Glutamatergic neuron (in vitro differentiated cells): ENCODE data around the gene ZNF649. TPM values are rescaled to one million over a fixed set of nuclear protein-coding genes. Genes with fewer than 3 reads are reported as not detected.

Experiments
- DNase-seq: peaks from one replicate; pipeline ENCODE4 v3.0.0; 2022
- H3K27ac Mint-ChIP-seq: one replicate; pipeline ENCODE4 v1.8.0; 2020; ENCODE audit warnings: mild to moderate bottlenecking, mixed read lengths, inconsistent platforms; ENCODE audit not compliant: unreplicated experiment
- H3K27me3 Mint-ChIP-seq: one replicate; pipeline ENCODE4 v1.8.0; 2020; ENCODE audit warnings: mild to moderate bottlenecking, moderate library complexity, mixed read lengths, inconsistent platforms; ENCODE audit not compliant: unreplicated experiment
- H3K36me3 Mint-ChIP-seq: one replicate; pipeline ENCODE4 v1.8.0; 2020; ENCODE audit warnings: mild to moderate bottlenecking, mixed read lengths, inconsistent platforms; ENCODE audit not compliant: unreplicated experiment
- H3K4me1 Mint-ChIP-seq: one replicate; pipeline ENCODE4 v1.8.0; 2020; ENCODE audit warnings: mild to moderate bottlenecking, low read depth, mixed read lengths, inconsistent platforms; ENCODE audit not compliant: unreplicated experiment
- H3K4me3 Mint-ChIP-seq: one replicate; pipeline ENCODE4 v1.8.0; 2020; ENCODE audit warnings: mild to moderate bottlenecking, mixed read lengths, inconsistent platforms; ENCODE audit not compliant: unreplicated experiment
- H3K9me3 Mint-ChIP-seq: one replicate; pipeline ENCODE4 v1.8.0; 2020; ENCODE audit warnings: mild to moderate bottlenecking, moderate library complexity, mixed read lengths, inconsistent platforms; ENCODE audit not compliant: unreplicated experiment
- CTCF ChIP-seq: fragments of 200-600 bp; sonication (generic); IDR thresholded peaks from one replicate; pipeline ENCODE4 v1.5.0; 2021; ENCODE audit not compliant: partially characterized antibody, unreplicated experiment
- total RNA-seq: library from RNA; stranded (reverse); fragmentation: NEBNext Ultra II Directional; extraction: Animal tissue kit (Norgen Biotek cat#: 25700); gene quantifications from one replicate; pipeline ENCODE4 v1.2.1, GENCODE V29; 2021; ENCODE audit not compliant: unreplicated experiment

ZNF649 gene
- total RNA-seq, 1 donor from 2014 or later, result 19.2 TPM

- Mint-ChIP-seq H3K27me3 (peaks cover 4% of the 10 kb centered on the region), H3K4me3 (peak within 1 kb of the TSS; percentile 99), H3K9me3 (peaks cover 5% of the 10 kb centered on the region), H3K27ac (peak within 1 kb of the TSS; percentile 97), H3K4me1 (peaks cover 3% of the 10 kb centered on the region), H3K36me3 (peaks cover 30% of the 10 kb centered on the region)
- no peak for TF ChIP-seq CTCF
- peak; percentile 94 for DNase-seq
Observed at GRCh38 chr19:51887522-51888498, 17.0 kb downstream of the ZNF649 start, which contains the start of gene ZNF577. Gene ZNF577, minus strand, starts transcription at chr19:51887951. Its CDS starts 7,569 bp downstream, at chr19:51880382.

GRCh38 chr19:51884713-51885112 is 20.1 kb downstream of the ZNF649 start:
- no peak for TF ChIP-seq CTCF
- DNase-seq, result no peak
- Mint-ChIP-seq H3K9me3 (no peaks in the 10 kb centered on the region), H3K4me3 (no peak overlapping the region), H3K4me1 (peaks cover 3% of the 10 kb centered on the region), H3K27me3 (no peaks in the 10 kb centered on the region), H3K27ac (no peak overlapping the region), H3K36me3 (peaks cover 19% of the 10 kb centered on the region)

GRCh38 chr19:51882518-51882917 is 22.3 kb downstream of the ZNF649 start:
- no peak overlapping the region for H3K4me3 Mint-ChIP-seq
- no peak overlapping the region for H3K27ac Mint-ChIP-seq
- peaks cover 22% of the 10 kb centered on the region for H3K36me3 Mint-ChIP-seq

GRCh38 chr19:51873097-51873496 is 31.7 kb downstream of the ZNF649 start:
- Mint-ChIP-seq H3K9me3 (peaks cover 28% of the 10 kb centered on the region), H3K4me1 (no peaks in the 10 kb centered on the region), H3K4me3 (peak overlapping the region; percentile 14), H3K36me3 (peaks cover 77% of the 10 kb centered on the region), H3K27me3 (peaks cover 3% of the 10 kb centered on the region), H3K27ac (no peak overlapping the region)
- TF ChIP-seq CTCF, result no peak
- DNase-seq, result no peak

More at GRCh38 chr19:51882518-51882917, 22.3 kb downstream of the ZNF649 start:
- no peak for DNase-seq
- H3K4me1 Mint-ChIP-seq, result no peaks in the 10 kb centered on the region
- no peak for TF ChIP-seq CTCF
- H3K9me3 Mint-ChIP-seq, result no peaks in the 10 kb centered on the region
- H3K27me3 Mint-ChIP-seq, result no peaks in the 10 kb centered on the region
